Measurements from ENCODE around the gene MRPL41.
"Not testable (repeated sequence)": the region's sequence is repeated elsewhere in the genome, so short reads cannot be mapped to it uniquely, and the experiment has no call there.

Gene MRPL41

DNA sequence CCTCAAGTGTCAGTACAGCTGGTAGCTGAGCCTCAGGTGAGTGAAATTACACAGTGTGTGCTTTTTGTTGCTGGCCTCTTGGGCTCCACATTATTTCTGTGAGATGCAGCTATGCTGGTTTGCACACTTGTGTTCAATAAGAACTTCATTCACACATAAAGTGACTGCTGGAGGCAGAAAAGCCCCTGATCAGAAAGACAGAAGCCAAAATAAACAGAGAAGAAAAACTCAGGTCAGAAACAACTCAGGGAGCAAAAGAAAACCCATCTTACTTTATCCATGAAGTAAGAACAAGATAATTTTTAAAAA is 16.6 kb upstream of the MRPL41 start:
- TF ChIP-seq, protein P1, sequence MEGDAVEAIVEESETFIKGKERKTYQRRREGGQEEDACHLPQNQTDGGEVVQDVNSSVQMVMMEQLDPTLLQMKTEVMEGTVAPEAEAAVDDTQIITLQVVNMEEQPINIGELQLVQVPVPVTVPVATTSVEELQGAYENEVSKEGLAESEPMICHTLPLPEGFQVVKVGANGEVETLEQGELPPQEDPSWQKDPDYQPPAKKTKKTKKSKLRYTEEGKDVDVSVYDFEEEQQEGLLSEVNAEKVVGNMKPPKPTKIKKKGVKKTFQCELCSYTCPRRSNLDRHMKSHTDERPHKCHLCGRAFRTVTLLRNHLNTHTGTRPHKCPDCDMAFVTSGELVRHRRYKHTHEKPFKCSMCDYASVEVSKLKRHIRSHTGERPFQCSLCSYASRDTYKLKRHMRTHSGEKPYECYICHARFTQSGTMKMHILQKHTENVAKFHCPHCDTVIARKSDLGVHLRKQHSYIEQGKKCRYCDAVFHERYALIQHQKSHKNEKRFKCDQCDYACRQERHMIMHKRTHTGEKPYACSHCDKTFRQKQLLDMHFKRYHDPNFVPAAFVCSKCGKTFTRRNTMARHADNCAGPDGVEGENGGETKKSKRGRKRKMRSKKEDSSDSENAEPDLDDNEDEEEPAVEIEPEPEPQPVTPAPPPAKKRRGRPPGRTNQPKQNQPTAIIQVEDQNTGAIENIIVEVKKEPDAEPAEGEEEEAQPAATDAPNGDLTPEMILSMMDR (IDR thresholded peaks at IDR 0.05; ENCODE audit: borderline replicate concordance, control extremely low read depth, extremely low read depth, insufficient read depth, missing control alignments): no peak
- in situ Hi-C loops (cut with MboI; ENCODE audit: low sequenced_read_pairs, unreplicated experiment): loop anchor here (25.0 kb wide), 1 partner anchor 248 kb away; the partner anchor contains the start of gene TOR4A
- no peak for DNase-seq (ENCODE audit: low spot score)

DNA sequence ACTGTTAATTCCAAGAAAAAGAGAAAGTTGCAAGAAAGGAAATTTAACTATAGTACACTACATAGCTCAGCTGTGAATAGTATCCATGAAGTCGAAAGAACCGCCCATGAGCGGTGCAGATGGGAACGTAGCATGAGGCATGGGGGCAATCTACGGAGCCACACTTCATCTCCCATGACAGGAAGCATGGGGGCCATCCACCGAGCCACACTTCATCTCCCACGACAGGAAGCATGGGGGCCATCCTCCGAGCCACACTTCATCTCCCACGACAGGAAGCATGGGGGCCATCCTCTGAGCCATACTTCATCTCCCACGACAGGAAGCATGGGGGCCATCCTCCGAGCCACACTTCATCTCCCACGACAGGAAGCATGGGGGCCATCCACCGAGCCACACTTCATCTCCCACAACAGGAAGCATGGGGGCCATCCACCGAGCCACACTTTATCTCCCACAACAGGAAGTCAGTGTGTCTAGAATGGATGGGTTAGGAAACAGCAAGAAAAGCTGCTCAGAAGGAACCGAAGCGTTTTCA is 15.0 kb upstream of the MRPL41 start:
- not testable (repeated sequence) for DNase-seq (ENCODE audit: low spot score)
- in situ Hi-C loops (cut with MboI; ENCODE audit: low sequenced_read_pairs, unreplicated experiment): loop anchor here (25.0 kb wide), 1 partner anchor 249 kb away; the partner anchor contains the start of gene TOR4A

DNA sequence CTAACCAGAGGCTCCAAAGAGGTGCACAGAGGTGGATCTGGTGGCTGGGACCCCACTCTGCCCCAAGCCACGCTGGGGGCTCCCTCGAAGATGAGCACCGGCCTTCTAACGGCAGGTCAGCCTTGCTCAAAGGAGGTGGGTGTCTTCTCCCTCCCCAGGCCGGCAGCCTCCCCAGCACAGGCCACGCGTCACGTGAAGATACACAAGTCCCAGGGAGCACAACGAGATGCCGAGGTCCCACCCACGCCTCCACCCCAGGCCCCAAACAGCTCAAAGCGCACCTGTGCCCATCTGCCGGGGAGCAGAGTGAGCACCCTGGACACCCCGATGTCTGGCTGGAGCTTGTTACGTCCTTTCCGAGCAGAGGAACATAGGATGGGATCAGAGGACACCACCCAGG is 13.6 kb upstream of the MRPL41 start:
- in situ Hi-C loops (cut with MboI; ENCODE audit: low sequenced_read_pairs, unreplicated experiment): loop anchor here (25.0 kb wide), 1 partner anchor 251 kb away; the partner anchor contains the start of gene TOR4A
- no peak for DNase-seq (ENCODE audit: low spot score)
- TF ChIP-seq, protein P1 (IDR thresholded peaks at IDR 0.05; ENCODE audit: borderline replicate concordance, control extremely low read depth, extremely low read depth, insufficient read depth, missing control alignments): no peak

DNA sequence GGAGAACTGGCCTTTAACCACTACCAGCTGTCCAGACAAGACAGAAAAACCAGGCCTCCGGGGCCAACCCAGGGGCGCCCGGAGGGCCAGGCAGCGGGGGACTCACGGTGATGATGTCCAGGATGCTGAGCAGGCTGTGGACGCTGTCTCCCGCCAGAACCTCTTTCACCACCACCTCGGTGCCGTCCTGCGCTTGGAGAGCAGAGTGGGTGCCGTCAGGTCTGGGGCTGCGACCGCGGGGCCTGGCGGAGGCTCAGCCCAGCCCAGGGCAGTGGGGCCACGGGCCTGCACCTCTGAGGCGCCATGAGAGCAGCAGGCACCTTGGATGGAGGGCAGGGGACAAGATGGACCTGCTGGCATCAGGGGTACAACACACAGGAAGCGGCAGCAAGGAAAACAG is 11.1 kb upstream of the MRPL41 start:
- TF ChIP-seq, protein P1 (IDR thresholded peaks at IDR 0.05; ENCODE audit: borderline replicate concordance, control extremely low read depth, extremely low read depth, insufficient read depth, missing control alignments): no peak
- no peak for DNase-seq (ENCODE audit: low spot score)
- in situ Hi-C loops (cut with MboI; ENCODE audit: low sequenced_read_pairs, unreplicated experiment): loop anchor here (25.0 kb wide), 1 partner anchor 253 kb away; the partner anchor contains the start of gene TOR4A

DNA sequence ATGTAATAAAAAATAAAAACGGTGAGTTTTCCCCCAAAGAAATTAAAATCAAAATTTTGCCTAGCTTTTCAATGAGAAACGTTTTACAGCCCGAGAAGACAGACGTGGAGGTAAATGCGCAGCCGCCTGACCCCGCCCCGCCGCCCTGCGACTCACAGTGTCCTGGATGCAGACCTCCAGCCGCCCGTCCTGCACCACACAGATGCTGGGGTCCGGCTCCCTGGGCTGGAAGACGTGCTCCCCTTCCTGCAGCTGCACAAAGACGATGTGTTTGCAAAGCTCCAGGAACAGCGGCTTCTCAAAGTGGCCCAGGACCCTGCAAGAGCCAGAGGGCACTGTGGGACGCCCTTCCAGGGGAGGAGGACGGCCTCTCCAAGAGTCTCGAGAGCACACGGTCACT is 9.2 kb upstream of the MRPL41 start:
- TF ChIP-seq, protein P1 (IDR thresholded peaks at IDR 0.05; ENCODE audit: borderline replicate concordance, control extremely low read depth, extremely low read depth, insufficient read depth, missing control alignments): no peak
- no peak for DNase-seq (ENCODE audit: low spot score)
- in situ Hi-C loops (cut with MboI; ENCODE audit: low sequenced_read_pairs, unreplicated experiment): loop anchor here (25.0 kb wide), 1 partner anchor 255 kb away; the partner anchor contains the start of gene TOR4A

DNA sequence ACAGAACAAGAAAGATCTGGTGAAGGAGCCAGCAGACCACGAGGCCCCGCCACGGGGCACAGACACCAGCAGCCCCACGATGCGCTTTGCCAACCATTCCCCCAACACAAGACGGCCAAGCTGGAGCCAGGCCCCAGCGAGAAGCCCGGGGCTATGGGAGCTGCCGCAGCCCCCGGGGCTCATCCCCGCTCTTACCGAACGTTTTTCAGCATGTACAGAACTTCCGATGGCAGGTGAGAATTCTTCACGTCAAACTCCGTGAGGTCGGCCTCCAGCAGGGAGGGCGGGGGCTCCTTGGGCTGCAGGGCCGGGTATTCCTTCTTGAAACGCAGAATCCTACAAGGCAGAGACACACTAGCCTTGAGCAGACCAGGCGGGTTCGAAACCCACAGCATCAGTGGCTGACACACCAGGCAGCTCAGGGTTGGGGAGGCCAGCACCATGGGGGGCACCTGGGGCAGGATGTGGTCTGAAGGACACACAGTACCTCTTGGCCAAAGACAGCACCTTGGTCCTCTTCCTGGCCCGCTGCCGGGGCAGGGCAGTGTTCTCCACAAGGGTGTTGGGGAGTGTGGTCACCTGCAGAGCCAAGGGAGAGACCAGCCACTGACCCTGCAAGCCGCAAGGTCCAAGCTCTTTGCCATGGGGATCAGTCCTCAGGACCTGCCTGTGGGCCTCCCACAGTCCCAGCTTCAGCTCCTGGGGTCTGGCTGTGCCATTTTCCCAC is 8.3 kb upstream of the MRPL41 start:
- TF ChIP-seq, protein P1 (IDR thresholded peaks at IDR 0.05; ENCODE audit: borderline replicate concordance, control extremely low read depth, extremely low read depth, insufficient read depth, missing control alignments): no peak
- in situ Hi-C loops (cut with MboI; ENCODE audit: low sequenced_read_pairs, unreplicated experiment): loop anchor here (25.0 kb wide), 1 partner anchor 256 kb away; the partner anchor contains the start of gene TOR4A
- DNase-seq (ENCODE audit: low spot score): no peak

DNA sequence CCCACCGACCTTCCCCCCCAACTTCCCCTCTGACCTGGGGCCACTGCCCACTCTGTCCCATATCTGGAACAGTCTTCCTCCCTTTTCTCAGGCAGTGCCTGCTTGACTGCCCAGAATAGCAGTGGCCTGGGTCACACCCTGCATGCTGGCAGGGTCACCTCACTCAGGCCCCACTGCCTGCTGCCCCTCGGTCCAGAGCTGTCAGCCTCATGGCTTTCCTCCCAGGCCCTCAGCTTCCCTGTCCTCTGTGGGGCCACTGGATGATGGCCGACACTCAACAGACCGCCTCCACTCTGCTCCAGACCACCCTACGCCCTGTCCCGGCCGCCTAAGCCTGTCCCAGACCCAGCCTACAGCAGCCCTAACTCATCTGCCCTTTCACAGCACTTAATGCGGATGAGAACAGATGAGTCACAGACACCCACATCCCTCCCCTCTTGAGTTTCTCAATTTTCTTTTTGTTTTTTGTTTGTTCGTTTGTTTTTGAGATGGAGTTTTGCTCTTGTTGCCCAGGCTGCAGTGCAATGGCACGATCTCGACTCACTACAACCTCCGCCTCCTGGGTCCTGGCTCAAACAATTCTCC is 7.4 kb upstream of the MRPL41 start:
- in situ Hi-C loops (cut with MboI; ENCODE audit: low sequenced_read_pairs, unreplicated experiment): loop anchor here (25.0 kb wide), 1 partner anchor 257 kb away; the partner anchor contains the start of gene TOR4A
- no peak for DNase-seq (ENCODE audit: low spot score)
- TF ChIP-seq, protein P1 (IDR thresholded peaks at IDR 0.05; ENCODE audit: borderline replicate concordance, control extremely low read depth, extremely low read depth, insufficient read depth, missing control alignments): no peak

Data from GM13976 (cell line).